Stimulated activated CD4-positive, alpha-beta T cell treated with anti-CD3 and anti-CD28 coated beads, TNF-alpha, amount 100 ng/mL, for 1 hour (primary cell): ENCODE measurements around the gene MPHOSPH10.
"Not testable (repeated sequence)": the region's sequence is repeated elsewhere in the genome, so short reads cannot be mapped to it uniquely, and the experiment has no call there.

Experiments used
- DNase-seq, 3 donors: peaks; one replicate each; pipeline ENCODE4 v3.0.0-alpha.2; 2020; ENCODE audit warnings: low read depth in 3 of 3, low spot score in 1 of 3

The MPHOSPH10 gene

GRCh38 chr2:71130152-71130904 is at the start of gene MPHOSPH10, which contains the start of gene MCEE:
Gene MPHOSPH10 (plus strand): TSS chr2:71130634. CDS start chr2:71130666, 32 bp downstream.
Gene MCEE (minus strand): TSS chr2:71130229. CDS start chr2:71130219, 10 bp downstream.
- DNase-seq = peak; percentile 67 to 86 (median 73)

- DNase-seq = no peak
Observed at GRCh38 chr2:71082402-71083252, 47.8 kb upstream of the MPHOSPH10 start.

GRCh38 chr2:71083297-71083696 is 47.1 kb upstream of the MPHOSPH10 start:
- not testable (repeated sequence) for DNase-seq

- not testable (repeated sequence) for DNase-seq
Observed at GRCh38 chr2:71083752-71084312, 46.6 kb upstream of the MPHOSPH10 start.

- not testable (repeated sequence) for DNase-seq
Observed at GRCh38 chr2:71085325-71086003, 45.0 kb upstream of the MPHOSPH10 start.

GRCh38 chr2:71089475-71089874 is 41.0 kb upstream of the MPHOSPH10 start:
- DNase-seq = not testable (repeated sequence)

GRCh38 chr2:71091808-71092207 is 38.6 kb upstream of the MPHOSPH10 start:
- DNase-seq = not testable (repeated sequence)

GRCh38 chr2:71092491-71093260 is 37.8 kb upstream of the MPHOSPH10 start:
- not testable (repeated sequence) for DNase-seq

GRCh38 chr2:71100195-71100964 is 30.1 kb upstream of the MPHOSPH10 start:
- peak in 1 of 3 donors; percentile 19 for DNase-seq

GRCh38 chr2:71101656-71102055 is 28.8 kb upstream of the MPHOSPH10 start:
- no peak for DNase-seq

- DNase-seq = no peak
Observed at GRCh38 chr2:71102981-71103681, 27.3 kb upstream of the MPHOSPH10 start.

- DNase-seq = no peak
Observed at GRCh38 chr2:71103809-71104208, 26.6 kb upstream of the MPHOSPH10 start.

GRCh38 chr2:71106463-71106862 is 24.0 kb upstream of the MPHOSPH10 start:
- not testable (repeated sequence) for DNase-seq

- no peak for DNase-seq
Observed at GRCh38 chr2:71108091-71108490, 22.3 kb upstream of the MPHOSPH10 start.

GRCh38 chr2:71113843-71114242 is 16.6 kb upstream of the MPHOSPH10 start:
- DNase-seq = no peak

GRCh38 chr2:71117063-71117462 is 13.4 kb upstream of the MPHOSPH10 start:
- DNase-seq = no peak

GRCh38 chr2:71120195-71120594 is 10.2 kb upstream of the MPHOSPH10 start:
- no peak for DNase-seq

GRCh38 chr2:71121479-71121878 is 9.0 kb upstream of the MPHOSPH10 start:
- no peak for DNase-seq
